Lower leg skin (tissue), 4 donors: ENCODE data around the gene CPXM1. TPM values are rescaled to one million over a fixed set of nuclear protein-coding genes. Genes with fewer than 3 reads are reported as not detected.

Source experiments
- DNase-seq, 2 donors: peaks; one replicate each; pipeline ENCODE4 v3.0.0-alpha.2; 2019; ENCODE audit warnings: low spot score in 2 of 2
- H3K4me3 ChIP-seq: fragments of 200-600 bp; sonication (generic); 2 replicates; pipeline ENCODE4 v1.5.1; 2017; ENCODE audit warnings: mild to moderate bottlenecking, low read depth; ENCODE audit not compliant: poor library complexity, severe bottlenecking
- CTCF ChIP-seq, 3 donors: fragments of 450-650 bp; IDR thresholded peaks; one replicate each; pipeline ENCODE4 v1.5.1; 2016; ENCODE audit warnings: antibody characterized with exemption in 3 of 3, mild to moderate bottlenecking in 3 of 3, moderate library complexity in 2 of 3
- POLR2A ChIP-seq, 2 donors: fragments of 450-650 bp; IDR thresholded peaks; one replicate each; pipeline ENCODE4 v1.6.1; 2016 to 2017; ENCODE audit warnings: antibody characterized with exemption in 2 of 2, mild to moderate bottlenecking in 1 of 2, moderate library complexity in 1 of 2
- WGBS, 2 donors: methylation state at CpG; one replicate each; pipeline ENCODE4 v1.1.5; 2018; 5-methylcytosine and 5-hydroxymethylcytosine counted together
- intact Hi-C: fragments of 100-400 bp; cut with DNase I; formaldehyde crosslinking; loops from one replicate; pipeline ENCODE4 v1.15.0; 2023; ENCODE audit warnings: low total_unique reads
- total RNA-seq, 4 donors: library from RNA; depleted of rRNA; stranded (reverse); fragments of >200 nt; gene quantifications; one replicate each; pipeline ENCODE4 v1.1.0, GENCODE V29; 2016

The CPXM1 gene
- total RNA-seq, 4 donors from 2014 or later: 0.12 to 3.6 (median 1.4) TPM

GRCh38 chr20:2754424-2754823, 46.0 kb downstream of the CPXM1 start:
- WGBS, 2 donors: 53 to 69% methylated on average over 2 of the region's 2 CpGs
- no peak overlapping the region for H3K4me3 ChIP-seq
- TF ChIP-seq CTCF (IDR thresholded peaks at IDR 0.05) (no peak), POLR2A (IDR thresholded peaks at IDR 0.05) (no peak)
- intact Hi-C loops: no loop called here
- peak in 1 of 2 donors; percentile 61 for DNase-seq

GRCh38 chr20:2753461-2754040, 46.9 kb downstream of the CPXM1 start:
- H3K4me3 ChIP-seq: no peak overlapping the region
- DNase-seq: peak in 1 of 2 donors; percentile 71
- WGBS, 2 donors: 84 to 87% methylated on average over 4 to 6 of the region's 6 CpGs
- intact Hi-C loops: no loop called here
- TF ChIP-seq POLR2A (IDR thresholded peaks at IDR 0.05) (no peak), CTCF (IDR thresholded peaks at IDR 0.05) (no peak)

GRCh38 chr20:2752567-2753460, 47.6 kb downstream of the CPXM1 start:
- WGBS, 2 donors: 9 to 20% methylated on average over 22 to 35 of the region's 47 CpGs
- intact Hi-C loops: no loop called here

GRCh38 chr20:2751878-2752566, 48.4 kb downstream of the CPXM1 start:
- DNase-seq: peak in 1 of 2 donors; percentile 86

More at GRCh38 chr20:2752567-2753460, 47.6 kb downstream of the CPXM1 start:
- no peak overlapping the region for H3K4me3 ChIP-seq
- TF ChIP-seq POLR2A (IDR thresholded peaks at IDR 0.05) (no peak), CTCF (IDR thresholded peaks at IDR 0.05) (peak in 1 of 3 donors; percentile 29)
- peak in 1 of 2 donors; percentile 85 for DNase-seq

More at GRCh38 chr20:2751878-2752566, 48.4 kb downstream of the CPXM1 start:
- 0% methylated on average over 2 to 33 of the region's 93 CpGs for WGBS, 2 donors
- TF ChIP-seq CTCF (IDR thresholded peaks at IDR 0.05) (no peak), POLR2A (IDR thresholded peaks at IDR 0.05) (no peak)
- H3K4me3 ChIP-seq: no peak overlapping the region
- intact Hi-C loops: no loop called here
